Kidney (tissue), 14 donors: Measurements from ENCODE around the gene TENM4. TPM values are rescaled to one million over a fixed set of nuclear protein-coding genes. Genes with fewer than 3 reads are reported as not detected.

ENCODE experiments used
- DNase-seq, 5 donors: peaks; one replicate each; pipeline ENCODE4 v3.0.0-alpha.2; 2013 to 2020
- FAIRE-seq: peaks from 2 replicates; lab custom pipeline; 2012; peaks lifted over from hg19 to GRCh38; lab: Jason Lieb, UNC
- H3K27ac ChIP-seq, 2 donors: one replicate each; pipeline ENCODE4 v1.7.0; 2013; ENCODE audit warnings: low read depth in 2 of 2, low read length in 2 of 2, inconsistent platforms in 1 of 2
- H3K27me3 ChIP-seq: one replicate; pipeline ENCODE4 v1.7.1; 2013; ENCODE audit warnings: low read length, inconsistent platforms; ENCODE audit not compliant: control insufficient read depth, insufficient read depth
- H3K36me3 ChIP-seq, 3 donors: one replicate each; pipeline versions ENCODE4 v1.7.0 to v1.7.1; 2013; ENCODE audit warnings: low read length in 3 of 3, control low read depth in 1 of 3, inconsistent platforms in 1 of 3; ENCODE audit not compliant: insufficient read depth in 3 of 3, control insufficient read depth in 2 of 3
- H3K4me1 ChIP-seq, 3 donors: one replicate each; pipeline versions ENCODE4 v1.7.0 to v1.7.1; 2013; ENCODE audit warnings: low read length in 3 of 3, inconsistent platforms in 1 of 3, low read depth in 1 of 3; ENCODE audit not compliant: control insufficient read depth in 2 of 3, insufficient read depth in 2 of 3
- H3K4me3 ChIP-seq, 3 donors: one replicate each; pipeline versions ENCODE4 v1.7.0 to v1.8.1; 2013; ENCODE audit warnings: low read length in 3 of 3, control low read depth in 1 of 3, inconsistent platforms in 1 of 3
- H3K9ac ChIP-seq, 3 donors: one replicate each; pipeline versions ENCODE4 v1.7.0 to v1.7.1; 2013; ENCODE audit warnings: low read length in 3 of 3, control low read depth in 1 of 3, inconsistent platforms in 1 of 3
- H3K9me3 ChIP-seq, 3 donors: one replicate each; pipeline versions ENCODE4 v1.7.0 to v1.7.1; 2013; ENCODE audit warnings: low read length in 3 of 3, control low read depth in 1 of 3, inconsistent platforms in 1 of 3; ENCODE audit not compliant: control insufficient read depth in 2 of 3, insufficient read depth in 1 of 3
- CTCF ChIP-seq: IDR thresholded peaks from 3 replicates; pipeline ENCODE4 v1.5.1; 2012; ENCODE audit warnings: mild to moderate bottlenecking, moderate library complexity, borderline replicate concordance; ENCODE audit not compliant: insufficient read depth; ENCODE audit errors: extremely low read depth
- intact Hi-C: fragments of 100-400 bp; cut with DNase I; formaldehyde crosslinking; loops from one replicate; pipeline ENCODE4 v1.11.1; 2022
- polyA plus RNA-seq: library from polyadenylated mRNA; stranded (reverse); fragments of 350-450 nt; fragmentation: Illumina TruSeq; extraction: RNeasy Lipid Tissue Mini Kit (QIAGEN cat#74804); gene quantifications from one replicate; pipeline ENCODE4 v1.2.3, GENCODE V29; 2014; ENCODE audit warnings: low read depth, low replicate concordance; ENCODE audit not compliant: insufficient read depth
- total RNA-seq: library from RNA; stranded (reverse); fragmentation: NEBNext Ultra II Directional; extraction: Animal tissue kit (Norgen Biotek cat#: 25700); gene quantifications from one replicate; pipeline ENCODE4 v1.2.1, GENCODE V29; 2021
- donor health status: control.
- donor health status: control.
- donor health status: control.
- donor health status: control.
- donor health status: control.
- donor health status: DM: yes; HTN: yes; CAD: no.
- donor health status: Normal renal cell carcinoma (clear cell type).

TENM4 gene
- total and polyA plus RNA-seq, 2 donors from 2014 or later = 0.34 to 31.0 TPM

- FAIRE-seq = no peak
- H3K9me3 ChIP-seq = no peaks in the 10 kb centered on the region
- intact Hi-C loops = no loop called here
- no peak overlapping the region for H3K27ac ChIP-seq
- DNase-seq = peak in 3 of 5 donors; percentile 60 to 62 (median 61)
- H3K4me1 ChIP-seq = no peaks in the 10 kb centered on the region
- H3K36me3 ChIP-seq = no peaks in the 10 kb centered on the region
- TF ChIP-seq CTCF = no peak
- no peak overlapping the region for H3K9ac ChIP-seq
- no peak overlapping the region for H3K4me3 ChIP-seq
- H3K27me3 ChIP-seq = no peaks in the 10 kb centered on the region
Measured at GRCh38 chr11:79342686-79343085, 98.1 kb downstream of the TENM4 start.

- Histone ChIP-seq H3K9ac (no peak overlapping the region), H3K27ac (no peak overlapping the region), H3K4me1 (no peaks in the 10 kb centered on the region), H3K9me3 (no peaks in the 10 kb centered on the region), H3K27me3 (no peaks in the 10 kb centered on the region), H3K4me3 (no peak overlapping the region), H3K36me3 (no peaks in the 10 kb centered on the region)
- FAIRE-seq = no peak
- intact Hi-C loops = no loop called here
- no peak for DNase-seq
- no peak for TF ChIP-seq CTCF
Measured at GRCh38 chr11:79342236-79342635, 98.6 kb downstream of the TENM4 start.

- DNase-seq (no peak), FAIRE-seq (no peak)
- Histone ChIP-seq H3K9ac (no peak overlapping the region), H3K9me3 (no peaks in the 10 kb centered on the region), H3K4me3 (no peak overlapping the region), H3K27ac (no peak overlapping the region), H3K27me3 (no peaks in the 10 kb centered on the region), H3K36me3 (no peaks in the 10 kb centered on the region), H3K4me1 (no peaks in the 10 kb centered on the region)
- intact Hi-C loops = no loop called here
- no peak for TF ChIP-seq CTCF
Measured at GRCh38 chr11:79340535-79340934, 100.3 kb downstream of the TENM4 start.
